ENCODE measurements around the gene FN1.

FN1 gene

DNA sequence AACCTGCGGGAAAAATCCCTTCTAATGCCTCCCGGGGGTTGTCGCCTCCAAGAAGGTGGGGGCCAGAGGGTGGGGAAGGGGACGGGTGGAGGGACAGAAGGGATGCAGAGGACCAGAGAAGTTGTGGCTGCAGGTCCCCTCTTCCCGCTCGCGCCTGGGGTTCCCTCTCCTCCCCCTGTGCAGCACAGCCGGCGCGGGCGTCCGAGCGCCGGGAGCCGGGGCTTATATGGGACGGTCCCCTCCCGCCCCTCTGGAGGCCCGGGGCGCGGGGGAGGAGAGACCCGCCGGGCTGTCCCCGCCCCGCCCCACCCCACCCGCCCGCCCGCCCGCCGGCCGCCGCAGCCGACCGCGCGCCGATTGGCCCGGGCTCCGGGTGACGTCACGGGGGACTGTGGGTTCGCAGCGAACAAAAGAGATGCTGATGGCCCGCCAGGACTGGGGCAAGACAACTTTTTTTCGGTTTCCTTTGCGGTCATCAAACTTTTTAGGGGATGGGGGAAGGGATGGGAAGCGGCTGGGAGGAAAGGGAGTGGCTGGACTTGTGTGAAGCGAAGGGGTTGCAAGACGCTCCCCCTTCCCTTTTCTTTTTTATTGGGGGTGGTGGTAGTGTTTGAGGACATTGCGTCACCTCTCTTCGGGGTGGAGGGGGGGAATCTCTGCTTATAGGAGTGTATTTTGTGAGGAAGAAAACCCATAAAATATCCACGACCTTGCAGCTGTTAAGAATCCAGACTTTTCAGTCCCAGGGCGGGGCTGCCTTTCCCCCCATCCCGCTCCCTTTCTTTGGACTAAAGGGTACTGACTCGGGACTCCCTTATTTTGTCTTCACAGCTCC, at the start of gene FN1:
TSS of gene FN1 (minus strand) at position 199 of the 835 bp plus-strand sequence. CDS start 266 bp downstream, outside the sequence.
- peak; percentile 8 for DNase-seq (ENCODE audit: low spot score)

DNA sequence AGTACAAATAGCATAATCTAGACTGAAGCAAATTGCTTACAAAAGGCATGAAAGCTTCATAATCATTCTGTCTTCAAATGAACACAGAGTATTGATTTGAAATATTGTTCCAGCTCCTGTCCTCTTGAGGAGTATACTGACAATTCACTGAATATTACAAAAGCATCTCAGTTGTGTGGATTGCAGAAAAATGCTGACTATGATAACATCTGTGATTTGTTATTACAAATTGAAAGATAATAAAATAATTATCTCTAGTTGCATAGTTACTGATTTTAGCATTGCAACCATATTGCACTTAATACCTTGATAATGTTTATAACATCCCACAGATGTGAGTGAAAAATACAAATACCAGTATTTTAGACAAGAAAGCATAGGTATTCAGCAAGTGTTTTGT, 49.2 kb upstream of the FN1 start:
- DNase-seq (ENCODE audit: low spot score) = no peak

DNA sequence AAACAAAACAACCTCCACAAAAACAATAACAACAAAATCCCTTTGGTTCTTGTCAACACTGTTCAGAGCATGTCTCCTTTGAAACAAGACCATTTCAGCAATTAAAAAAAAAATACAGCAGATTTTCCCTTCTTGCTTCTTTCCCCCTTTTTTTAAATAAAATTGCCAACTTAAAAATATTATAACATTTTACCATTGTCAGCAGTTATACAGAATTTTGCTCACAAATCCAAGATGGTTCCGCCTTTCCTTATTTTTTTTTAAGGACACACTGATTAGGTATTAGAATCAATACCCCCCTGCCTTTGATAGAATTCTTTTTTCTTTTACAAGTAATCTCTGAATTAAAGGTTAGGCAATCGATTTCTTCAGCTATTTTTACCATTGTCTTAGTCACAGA, 48.7 kb upstream of the FN1 start:
- DNase-seq (ENCODE audit: low spot score) = no peak

DNA sequence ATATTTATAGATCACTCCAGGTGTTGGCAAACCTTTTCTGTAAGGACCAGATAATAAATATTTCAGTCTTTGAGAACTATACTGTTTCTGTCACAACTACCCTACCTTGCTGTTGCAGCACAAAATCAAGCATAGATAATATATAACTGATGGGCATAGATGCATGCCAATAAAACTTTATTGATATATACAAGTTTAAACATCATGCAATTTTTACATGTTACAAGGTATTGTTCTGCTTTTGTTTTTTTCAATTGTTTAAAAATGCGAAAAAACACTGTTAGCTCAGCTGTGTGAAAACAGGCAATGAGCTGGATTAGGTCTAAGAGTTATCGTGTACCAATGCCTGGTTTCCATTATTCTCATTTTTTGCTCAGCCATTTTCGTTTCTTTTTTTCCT, 47.6 kb upstream of the FN1 start:
- DNase-seq (ENCODE audit: low spot score) = no peak

DNA sequence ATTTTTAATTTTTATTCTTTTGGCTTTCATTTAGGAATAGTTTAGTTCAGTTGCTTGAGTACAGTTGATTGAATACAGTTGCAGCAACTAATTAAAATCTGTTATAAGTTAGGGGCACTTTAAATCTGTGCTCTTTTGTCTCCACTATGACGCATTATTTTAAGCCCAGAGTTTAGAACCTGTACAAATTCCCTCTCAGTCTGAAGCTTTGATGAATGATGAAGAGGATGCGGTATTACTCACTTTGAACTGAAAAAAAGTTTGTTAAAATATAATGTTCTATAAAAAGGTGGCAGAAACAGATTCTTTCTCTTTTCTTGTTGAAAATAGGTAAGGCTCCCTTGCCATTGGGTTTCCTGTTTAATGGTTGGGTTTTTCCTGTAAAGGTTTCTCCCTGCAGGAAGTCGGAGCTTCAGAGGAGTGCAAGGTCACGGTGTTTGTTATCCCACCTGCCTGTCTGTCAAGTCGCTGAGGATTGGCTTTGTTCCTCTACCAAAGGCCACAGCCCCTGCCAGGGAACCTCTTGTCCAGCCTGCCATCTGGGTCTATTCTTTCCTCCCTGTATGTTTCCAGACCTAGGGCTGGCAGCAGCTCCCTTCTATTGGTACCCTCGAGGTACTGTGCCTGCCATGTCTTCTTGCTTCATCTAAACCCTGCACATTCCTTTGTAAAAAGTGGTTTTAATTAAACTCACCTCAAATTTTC, 43.8 kb upstream of the FN1 start:
- no peak for DNase-seq (ENCODE audit: low spot score)

DNA sequence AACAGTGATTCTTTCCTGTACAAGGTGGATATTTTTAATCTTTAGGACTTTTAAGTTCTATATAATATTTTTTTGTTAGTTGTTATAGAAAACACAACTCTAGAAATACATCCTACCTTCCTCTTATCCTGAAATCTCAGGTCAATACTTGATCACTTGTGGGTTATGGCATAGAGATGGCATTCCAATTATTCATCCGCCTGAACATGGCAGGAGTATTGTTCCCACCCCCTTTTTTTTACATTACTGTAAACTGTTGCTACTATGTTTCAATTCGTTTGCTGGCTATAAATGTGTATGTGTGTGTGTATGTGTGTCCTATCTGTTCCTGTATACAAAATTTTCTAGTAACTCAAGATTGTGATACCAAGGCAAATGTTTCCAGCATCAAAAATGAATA, 43.3 kb upstream of the FN1 start:
- DNase-seq (ENCODE audit: low spot score) = no peak

DNA sequence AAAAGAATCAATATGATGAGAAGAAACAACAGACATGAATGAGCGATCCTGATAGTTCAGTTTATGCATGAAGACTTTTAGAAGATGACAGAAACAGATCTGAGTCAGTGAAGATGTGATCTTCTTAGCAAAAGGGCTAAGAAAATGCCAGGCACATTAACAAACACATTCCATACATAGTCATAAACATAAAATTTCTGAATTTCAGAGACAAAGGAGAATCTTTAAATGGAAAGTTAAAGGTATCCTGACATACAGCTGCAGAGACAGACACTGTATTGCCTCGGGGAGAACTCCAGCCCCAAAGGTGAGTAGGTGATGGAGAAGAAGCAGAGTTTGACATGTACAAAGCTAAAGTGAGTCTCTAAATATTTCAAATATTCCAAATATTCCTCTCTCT, 40.6 kb upstream of the FN1 start:
- DNase-seq (ENCODE audit: low spot score) = no peak

DNA sequence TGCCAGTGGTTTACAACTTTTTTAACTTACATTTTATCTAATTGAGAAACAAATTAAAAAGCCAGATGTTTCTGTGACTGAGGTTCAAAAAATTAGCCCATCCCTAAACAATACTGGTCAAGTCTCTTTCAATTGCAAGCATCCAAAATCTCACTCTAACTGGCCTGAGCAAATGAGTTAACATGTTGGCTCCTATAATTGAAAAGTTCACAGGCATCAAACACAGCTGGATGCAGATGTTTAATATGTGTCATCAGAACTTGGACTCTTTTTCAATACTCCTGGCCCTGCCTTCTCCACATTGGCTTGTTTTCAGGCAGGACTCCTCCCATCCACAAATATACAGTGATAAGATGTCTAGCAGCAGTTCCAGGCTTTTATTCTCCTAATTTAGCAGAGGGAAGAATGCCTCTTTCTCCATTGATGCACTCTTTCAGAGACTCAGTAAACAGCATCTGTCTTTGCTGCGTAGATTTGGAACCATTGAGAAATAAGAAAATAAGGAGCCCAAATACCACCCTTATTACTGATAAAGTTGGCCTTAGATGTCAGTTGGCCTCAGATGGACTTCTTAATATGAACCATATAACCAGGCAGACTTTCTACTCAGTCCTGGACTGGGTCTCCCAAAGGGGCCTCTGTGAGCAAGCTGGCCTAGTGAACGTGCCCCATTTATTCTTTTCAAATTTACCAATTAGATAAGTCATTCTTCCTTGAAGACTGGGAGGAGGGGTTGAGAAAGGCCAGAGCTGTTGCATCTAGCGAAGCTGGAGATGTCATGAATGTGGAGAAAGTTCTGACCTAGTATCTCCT, 30.4 kb upstream of the FN1 start:
- no peak for DNase-seq (ENCODE audit: low spot score)

DNA sequence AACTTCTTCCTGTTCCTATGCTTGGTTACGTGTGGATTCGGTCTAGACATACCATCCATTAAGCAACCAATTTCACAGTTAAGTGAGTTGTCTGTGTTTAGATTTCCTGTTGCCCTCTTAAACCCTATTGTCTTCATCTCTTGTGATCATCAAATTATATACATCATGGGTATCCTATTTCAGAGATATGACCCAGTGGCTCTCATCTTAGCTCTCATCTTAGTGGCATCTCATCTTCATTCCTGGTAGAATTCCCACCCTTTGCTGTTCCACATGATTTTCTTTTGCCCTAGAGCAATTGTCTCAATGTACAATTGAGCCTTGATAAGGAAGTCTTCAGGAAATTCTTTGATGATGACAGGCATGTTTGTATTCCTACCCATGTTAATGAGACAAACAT, 29.4 kb upstream of the FN1 start:
- no peak for DNase-seq (ENCODE audit: low spot score)

DNA sequence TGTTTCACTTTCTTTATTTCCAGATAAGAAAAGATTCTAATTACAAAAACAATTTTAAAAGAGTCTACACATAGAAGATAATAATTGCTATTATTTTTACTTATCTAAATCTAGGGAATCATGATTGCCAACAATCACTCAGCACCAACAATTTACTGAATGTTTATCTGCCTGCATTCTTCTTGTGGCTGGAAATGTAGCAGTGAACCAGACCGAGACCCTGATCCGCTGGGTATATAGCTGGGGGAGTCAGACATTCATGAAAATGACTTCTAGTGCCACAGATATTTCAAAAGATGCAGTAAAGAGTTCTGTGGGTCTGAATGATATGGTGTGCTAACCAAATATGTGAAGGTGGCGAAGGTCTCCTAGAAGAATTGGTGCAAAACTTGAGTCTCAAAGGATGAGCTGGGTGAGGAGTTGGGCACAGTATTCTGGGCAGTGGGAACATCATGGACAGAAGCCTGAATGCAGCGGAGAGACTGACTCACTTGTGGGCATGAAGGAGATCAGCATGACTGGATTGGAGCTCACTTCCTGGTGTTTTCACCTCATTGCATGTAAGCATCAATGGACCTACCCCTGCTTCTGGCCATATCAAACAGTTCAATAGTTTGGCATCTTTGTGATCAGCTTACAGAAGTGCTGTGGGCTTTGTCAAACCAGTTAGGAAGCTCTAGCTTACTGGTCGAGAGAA, 26.1 kb upstream of the FN1 start:
- DNase-seq (ENCODE audit: low spot score) = no peak

DNA sequence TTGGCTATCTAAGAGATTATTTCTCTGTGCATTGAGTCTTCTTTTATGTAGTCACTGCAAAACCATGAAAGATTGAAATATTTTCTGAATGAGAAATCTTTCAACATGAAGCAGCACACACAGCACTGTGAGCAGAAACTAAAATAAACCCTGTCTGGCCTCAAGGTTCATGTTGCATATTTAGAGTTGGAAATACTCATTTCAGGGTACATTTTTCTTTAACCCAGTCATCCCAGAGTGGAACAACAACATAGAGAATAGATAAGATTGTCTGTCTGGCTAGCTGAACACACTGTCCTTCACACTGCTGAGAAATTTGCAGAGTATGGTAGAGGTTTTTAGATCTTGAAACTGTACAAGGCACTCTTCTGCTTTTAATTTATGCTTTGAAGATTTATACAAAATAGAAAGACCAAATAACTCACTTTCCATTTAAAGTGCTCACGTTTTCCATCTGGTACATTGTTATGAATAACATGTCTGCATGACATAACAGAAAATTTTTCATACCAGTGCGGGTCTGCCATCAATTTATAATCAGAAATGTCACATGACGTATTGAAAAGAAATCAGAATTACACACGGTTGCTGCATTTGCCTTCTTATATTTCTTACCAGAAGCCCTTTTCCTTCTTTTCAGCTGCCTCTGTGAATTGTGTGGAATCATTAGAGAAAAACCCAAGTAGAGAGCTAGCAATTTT, 25.0 kb upstream of the FN1 start:
- DNase-seq (ENCODE audit: low spot score) = no peak

DNA sequence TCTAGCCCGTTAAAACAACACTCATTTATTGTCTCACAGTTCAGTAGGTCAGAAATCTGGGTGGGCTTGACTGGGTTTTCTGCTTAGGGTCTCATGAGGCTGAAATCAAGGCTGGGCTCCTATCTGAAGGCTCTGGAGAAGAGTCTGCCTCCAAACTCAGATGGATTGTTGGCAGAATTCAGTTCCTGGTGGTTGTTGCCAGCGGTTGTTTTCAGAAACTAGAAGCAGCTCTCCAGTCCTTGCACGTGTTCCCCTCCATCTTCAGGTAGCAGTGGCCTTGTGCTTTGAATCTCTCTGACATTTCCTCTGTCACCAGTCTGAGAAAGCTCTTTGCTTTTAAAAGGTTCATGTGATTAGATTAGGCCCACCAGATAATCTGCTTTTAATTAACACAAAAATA, 20.1 kb upstream of the FN1 start:
- no peak for DNase-seq (ENCODE audit: low spot score)

DNA sequence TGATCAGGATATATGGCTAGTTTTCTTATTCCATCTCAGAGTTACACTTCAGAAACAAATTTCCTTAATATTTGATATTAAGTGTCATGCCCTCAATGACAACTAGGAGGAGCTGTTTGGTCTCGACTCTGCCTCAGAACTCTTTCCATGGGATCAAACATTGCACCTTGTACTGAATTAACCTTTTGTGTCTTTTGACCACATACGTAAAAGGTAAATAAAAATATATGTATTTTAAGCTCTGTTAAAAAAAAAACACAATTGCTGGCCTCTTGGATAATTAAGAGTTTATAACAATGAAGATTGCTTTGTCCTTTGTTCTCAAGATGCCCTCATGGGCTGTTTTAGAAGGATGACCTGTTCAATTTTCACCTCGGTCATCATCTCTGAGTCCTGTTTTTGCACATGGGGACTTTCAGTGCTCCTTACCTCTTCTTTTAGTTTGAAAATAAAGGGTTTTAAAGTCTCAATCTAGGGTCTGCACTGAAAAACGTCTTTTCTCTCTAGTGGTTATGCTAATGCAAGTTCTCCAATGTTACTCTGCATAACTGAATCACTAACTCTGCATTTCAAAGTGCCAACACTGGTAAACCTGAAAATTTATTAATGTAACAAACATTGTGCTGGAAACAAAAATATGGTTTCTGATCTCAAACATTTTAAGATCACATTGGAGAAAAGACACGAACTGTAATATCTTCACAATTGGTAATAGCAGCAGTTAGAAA, 18.8 kb upstream of the FN1 start:
- peak; percentile 48 for DNase-seq (ENCODE audit: low spot score)

DNA sequence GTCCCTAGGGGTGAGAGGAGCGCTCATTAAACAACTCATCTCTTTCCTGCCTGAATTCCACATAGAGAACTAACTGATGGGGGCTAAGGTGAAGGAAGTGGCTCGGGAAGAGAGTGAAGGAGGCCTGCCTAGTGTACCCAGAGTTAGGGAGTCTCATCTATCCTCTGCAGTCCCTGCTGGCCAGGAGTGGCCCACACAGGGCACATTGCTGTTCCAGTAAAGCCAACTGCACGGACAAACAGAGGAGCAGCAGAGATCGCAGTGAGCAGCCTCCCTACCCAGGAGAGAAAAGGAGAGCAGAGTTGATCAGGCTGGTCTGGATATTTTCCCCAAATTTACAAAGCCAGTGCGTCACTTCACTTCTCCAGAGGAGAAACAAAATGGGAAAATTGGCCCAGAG, 16.9 kb upstream of the FN1 start:
- DNase-seq (ENCODE audit: low spot score) = no peak

DNA sequence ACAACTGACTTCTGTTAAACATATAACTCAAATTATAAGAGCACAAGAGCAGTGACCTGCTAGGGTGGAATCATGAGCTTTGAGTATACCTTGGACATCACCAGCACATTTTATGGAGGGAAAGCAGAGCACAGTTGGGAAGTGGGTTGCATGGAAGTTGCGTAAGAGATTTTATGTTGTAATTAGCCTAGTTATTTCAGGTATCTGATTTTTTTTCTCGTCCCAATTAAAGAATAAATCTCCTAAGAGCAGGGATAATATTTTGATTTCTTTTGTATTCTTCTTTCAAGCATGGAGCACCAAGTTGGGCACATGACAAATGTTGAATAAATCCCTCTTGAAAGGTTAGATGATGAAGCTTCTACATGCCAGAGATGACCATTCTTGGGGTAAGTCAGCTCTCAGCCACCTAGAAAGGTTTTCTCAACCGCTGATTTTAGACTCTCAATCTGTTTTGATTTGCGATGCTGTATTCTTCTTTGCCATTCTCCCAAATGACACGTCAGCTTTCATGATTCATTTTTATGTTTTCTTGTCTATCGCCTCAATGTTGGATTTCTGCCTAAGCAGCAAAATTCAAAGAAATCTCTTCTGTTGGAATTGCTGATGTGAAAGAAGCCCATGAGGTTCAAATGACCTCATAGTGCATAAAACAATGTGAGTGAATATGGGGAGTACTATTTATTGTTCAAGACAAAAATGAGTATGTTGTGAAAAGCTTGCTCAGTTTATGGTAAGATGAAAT, 15.3 kb upstream of the FN1 start:
- no peak for DNase-seq (ENCODE audit: low spot score)

DNA sequence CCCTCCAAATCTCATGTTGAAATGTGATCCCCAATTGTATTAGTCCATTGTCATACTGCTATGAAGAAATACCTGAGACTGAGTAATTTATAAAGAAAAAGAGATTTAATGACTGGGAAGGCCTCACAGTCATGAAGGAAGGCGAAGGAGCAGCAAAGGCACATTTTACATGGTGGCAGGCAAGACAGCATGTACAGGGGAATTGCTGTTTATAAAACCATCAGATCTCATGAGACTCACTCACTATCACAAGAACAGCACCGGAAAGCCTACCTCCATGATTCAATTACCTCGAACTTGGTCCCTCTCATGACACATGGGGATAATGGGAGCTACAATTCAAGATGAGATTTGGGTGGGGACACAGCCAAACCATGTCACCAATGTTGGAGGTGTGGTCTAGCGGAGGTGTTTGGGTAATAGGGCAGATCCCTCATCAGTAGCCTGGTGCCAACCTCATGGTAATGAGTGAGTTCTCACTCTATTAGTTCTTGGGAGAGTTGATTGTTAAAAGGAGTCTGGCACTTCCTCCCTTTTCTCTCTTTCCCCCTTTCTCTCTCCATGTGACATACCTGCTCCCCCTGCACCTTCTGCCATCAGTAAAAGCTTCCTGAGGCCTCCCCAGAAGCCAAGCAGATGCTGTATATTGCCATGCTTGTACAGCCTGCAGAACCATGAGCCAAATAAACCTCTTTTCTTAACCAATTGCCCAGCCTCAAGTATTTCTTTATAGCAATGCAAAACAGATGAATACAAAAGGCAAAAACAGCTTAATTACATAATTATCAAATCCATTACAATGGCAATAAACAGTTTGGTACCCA, 14.5 kb upstream of the FN1 start:
- no peak for DNase-seq (ENCODE audit: low spot score)

DNA sequence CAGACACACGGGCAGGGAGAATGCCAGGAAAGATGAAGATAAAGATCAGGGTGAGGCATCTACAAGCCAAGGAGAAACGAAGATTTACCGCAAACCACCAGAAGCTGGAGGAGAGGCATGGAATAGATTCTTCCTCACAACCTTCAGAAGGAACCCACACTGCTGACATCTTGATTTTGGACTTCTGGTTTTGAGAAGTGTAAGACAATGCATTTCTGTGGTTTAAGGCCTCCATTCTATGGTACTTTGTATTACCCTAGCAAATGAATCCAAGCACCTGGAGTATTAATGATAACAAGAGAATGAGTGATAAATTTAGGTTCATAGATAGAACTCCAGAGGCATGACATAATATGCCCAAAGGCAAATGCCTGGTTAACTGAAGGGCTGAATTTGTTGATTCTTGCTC, 11.8 kb upstream of the FN1 start:
- DNase-seq (ENCODE audit: low spot score) = no peak

DNA sequence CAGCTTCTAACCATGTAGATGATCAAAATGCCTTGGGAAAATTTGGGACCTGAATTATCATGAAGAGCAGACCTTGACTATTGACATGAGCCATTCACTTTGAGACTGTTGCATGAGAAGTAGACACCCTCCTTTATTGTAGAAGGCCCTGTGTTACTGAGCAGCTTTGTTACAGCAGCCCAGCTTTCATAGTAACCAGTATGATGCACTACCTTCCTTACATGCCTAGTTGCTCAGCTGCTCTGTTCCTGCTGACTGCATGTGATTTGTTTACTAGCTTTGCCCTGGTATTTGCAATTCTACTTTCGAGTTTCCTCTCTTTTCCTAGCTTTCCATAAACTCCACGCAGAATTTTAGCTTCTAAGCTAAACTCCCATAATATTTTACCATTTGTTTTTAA, 11.2 kb upstream of the FN1 start:
- no peak for DNase-seq (ENCODE audit: low spot score)

DNA sequence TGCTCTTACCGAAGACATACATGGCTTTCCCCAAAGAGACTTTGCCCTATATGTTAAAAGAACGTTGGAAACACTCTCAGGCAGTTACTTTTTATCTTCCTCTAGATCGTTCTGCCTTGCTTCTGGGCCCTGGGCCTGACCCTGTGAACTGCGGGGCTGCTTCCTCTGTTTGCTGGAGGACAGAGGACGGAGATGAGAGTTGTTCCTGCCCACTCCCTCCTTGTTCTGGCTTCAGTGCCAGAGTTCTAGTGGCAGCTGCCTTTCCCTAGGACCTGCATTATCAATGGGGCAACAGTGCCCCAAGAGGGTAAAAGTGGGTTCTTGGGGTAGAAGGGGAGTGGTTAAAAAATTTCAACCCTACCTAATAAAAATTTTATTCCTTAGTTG, 6.5 kb upstream of the FN1 start:
- peak; percentile 16 for DNase-seq (ENCODE audit: low spot score)
